NOMO-1 treated with DMSO at 0.1 percent for 48 hours (cell line): ENCODE measurements around the gene SLC22A23.

ENCODE experiments used
- DNase-seq: peaks from one replicate; lab custom pipeline; 2025; ENCODE audit not compliant: unreplicated experiment; lab: John Stamatoyannopoulos, UW

The SLC22A23 gene

GRCh38 chr6:3372184-3372846 lies 84.5 kb downstream of the SLC22A23 start:
- DNase-seq, result no peak

DNA sequence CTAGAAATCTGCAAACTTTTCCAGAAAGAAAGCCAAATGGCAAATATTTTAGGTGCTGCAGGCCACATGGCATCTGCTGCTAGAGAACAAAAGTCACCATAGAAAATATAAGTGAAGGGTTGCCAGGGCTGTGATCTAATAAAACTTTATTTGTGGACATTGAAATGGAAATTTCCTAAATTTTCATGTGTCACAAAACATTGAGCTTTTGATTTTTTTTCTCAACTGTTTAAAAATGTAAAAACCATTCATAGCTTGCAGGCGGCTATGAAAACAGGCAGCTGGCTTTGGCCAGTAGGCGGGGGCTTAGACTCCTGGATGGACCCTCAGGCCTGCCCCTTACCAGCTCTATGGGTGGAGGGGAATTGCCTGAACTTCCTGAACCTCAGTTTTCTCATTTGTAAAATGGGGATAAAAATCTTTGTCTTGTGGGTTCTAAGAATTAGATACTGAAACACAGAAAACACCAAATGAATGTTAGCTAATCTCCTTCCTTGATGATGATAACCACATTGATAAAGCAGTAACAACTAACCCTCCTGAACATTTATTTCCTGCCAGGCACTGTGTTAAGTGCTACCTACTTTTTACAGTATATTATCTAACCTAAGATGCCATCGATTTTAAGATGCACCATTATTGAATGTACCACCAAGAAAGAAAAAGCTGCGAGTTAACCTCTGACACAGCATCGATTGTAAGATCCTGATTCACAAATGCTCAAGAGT lies 85.5 kb downstream of the SLC22A23 start:
- no peak for DNase-seq

DNA sequence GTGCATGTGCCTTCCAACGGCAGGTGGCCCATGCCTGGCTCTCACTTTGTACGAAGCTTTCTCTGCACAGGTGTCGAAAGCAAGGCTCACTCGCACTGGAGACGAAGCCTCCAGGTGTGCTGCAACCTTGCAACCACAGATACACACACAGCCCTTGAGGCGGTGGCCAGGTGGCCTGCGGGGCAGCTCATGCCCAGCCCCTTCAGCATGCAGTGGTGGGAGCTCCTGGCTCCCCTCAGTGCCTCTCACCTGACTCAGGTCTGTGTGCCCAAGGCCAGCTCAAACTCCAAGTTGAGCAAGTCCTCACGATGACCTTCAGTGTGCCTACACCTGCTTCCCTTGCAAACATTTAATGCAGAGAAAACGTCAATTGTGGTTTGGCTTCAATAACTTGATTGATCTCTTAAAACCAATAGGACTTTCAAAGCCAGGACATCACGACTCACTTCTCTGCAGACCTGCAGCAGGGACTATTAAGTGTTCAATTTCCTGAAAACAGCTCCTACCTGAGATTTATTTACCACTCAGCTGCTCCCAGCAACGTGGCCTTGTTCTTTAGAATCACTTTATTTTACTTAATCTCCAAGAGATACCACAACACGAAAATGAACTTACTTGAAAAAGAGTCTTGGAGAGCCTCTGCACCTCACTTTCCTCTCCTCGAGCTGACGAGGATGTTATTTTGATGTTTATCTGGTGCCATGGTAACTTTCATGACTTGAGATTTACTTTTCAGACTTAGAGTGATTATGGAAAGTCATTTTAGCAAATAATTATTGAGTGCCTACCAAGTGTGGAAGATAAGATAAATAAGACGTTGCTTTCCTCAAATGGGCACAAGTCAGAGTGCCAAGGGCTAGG lies 86.3 kb downstream of the SLC22A23 start:
- DNase-seq, result no peak

- DNase-seq, result no peak
These were observed 86.9 kb downstream of the SLC22A23 start for GRCh38 chr6:3369985-3370360.

DNA sequence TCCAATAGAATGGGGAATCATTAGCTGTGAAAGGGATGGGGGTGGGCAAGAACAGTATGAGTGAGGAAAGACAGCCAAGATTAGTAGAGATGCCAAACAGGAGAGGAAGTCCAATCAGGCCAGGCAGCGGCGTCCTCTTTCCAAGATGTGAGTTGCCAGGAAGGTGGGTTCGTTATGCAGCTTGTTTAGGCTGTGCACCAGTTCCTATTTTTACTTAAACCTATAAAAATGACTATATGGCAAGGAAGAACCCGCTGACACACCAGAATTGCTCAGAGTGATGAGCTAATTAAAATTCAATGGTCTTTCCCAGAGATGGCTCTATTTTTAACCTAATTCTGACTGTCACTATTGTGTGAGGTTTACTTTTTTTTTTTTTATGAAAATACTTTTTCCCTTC lies 88.2 kb downstream of the SLC22A23 start:
- no peak for DNase-seq

DNA sequence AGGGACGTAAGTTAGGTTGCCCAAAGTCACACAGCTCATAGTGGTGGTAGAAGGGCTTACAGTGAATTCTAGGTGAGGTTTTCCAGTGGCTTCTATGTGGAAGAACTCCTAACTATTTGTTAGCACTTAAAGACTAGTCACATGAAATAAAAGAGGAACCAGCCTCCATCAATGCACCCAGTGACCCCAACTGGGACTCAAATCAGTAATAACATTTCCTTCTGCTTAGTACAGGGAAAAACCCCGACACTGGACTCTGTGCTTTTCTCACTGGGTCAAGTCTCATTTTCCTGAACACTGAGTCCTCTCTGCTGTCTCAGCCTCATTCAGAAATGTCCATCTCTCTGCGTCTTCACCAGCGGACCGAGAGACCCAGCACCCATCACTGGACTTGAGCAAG lies 89.2 kb downstream of the SLC22A23 start:
- peak; percentile 8 for DNase-seq

- no peak for DNase-seq
These were observed 90.0 kb downstream of the SLC22A23 start for GRCh38 chr6:3366596-3367413.

DNA sequence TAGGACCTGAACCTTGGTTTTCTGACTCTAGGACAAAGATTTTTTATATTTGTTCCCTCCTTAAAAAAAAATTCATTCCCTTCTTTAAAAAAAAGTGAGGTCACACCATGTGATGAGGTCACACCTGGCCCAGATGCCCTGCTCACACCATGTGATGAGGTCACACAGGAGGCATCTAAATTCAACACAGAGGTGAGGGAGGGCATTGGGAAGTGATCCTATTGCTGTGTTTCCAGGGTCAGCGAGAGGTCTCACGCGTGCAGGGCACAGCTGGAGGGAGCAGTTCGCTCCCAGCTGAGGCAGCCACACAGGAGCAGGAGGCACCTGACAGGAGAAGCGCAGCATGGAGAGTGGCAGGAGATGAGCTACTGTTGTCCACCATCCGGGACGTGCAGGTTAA lies 92.5 kb downstream of the SLC22A23 start:
- DNase-seq, result no peak

GRCh38 chr6:3363296-3364025 lies 93.4 kb downstream of the SLC22A23 start:
- DNase-seq, result no peak

DNA sequence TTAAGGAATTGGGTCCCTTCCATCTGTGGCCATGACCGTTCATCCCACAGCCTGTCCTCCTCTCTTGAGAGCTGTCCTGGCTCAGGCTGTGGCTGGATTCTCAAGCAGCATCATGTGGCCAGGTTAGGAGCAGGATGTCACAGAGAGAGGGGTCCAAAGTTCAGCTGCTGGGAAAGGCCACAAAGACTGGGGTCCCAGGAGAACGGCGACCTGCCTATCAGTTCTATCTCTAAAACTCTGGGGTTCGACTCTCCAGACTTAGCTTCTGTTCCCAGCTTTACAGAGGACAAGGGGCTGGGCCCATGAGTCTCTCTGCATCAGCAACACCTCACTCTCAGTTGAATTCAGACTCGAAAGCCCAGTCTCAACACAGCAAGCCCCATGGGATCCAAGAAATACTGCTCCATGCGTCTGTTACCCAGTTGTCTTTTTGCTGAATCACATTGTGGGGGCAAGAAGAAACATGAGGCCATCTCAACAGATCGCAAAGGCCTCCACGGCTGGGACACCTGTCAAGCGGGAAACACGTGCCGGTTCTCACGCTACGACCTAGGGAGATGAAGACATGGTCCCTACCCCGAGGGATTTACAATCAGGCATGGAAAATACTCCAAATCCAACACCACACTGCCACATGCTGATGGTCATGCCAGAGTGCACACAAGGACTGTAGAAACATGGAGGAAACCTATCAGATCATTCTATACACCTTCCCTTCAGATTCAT lies 95.4 kb downstream of the SLC22A23 start:
- no peak for DNase-seq

- no peak for DNase-seq
These were observed 96.2 kb downstream of the SLC22A23 start for GRCh38 chr6:3360727-3361045.

GRCh38 chr6:3359973-3360726 lies 96.7 kb downstream of the SLC22A23 start:
- DNase-seq, result no peak

- no peak for DNase-seq
These were observed 97.6 kb downstream of the SLC22A23 start for GRCh38 chr6:3359101-3359752.

GRCh38 chr6:3358413-3359100 lies 98.3 kb downstream of the SLC22A23 start:
- no peak for DNase-seq

DNA sequence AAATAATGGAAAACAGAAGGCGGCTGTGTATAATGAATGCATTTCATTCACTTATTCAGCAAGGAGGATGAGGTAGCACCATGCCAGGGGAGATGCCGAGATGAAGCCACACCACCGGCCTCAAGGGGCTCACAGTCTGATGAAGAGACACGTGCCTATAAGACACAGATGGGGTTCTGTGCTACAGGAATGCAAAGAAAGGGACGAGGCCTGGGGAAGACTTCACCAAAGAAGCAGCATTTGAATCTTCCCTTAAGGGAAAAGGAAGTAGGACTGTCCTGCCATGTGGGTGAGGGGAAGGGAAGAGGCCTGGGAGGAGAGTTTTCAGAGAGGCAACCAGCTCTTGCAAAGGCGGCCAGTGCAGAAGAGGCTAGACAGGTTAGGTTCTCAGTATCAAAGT lies 99.2 kb downstream of the SLC22A23 start:
- DNase-seq, result no peak

DNA sequence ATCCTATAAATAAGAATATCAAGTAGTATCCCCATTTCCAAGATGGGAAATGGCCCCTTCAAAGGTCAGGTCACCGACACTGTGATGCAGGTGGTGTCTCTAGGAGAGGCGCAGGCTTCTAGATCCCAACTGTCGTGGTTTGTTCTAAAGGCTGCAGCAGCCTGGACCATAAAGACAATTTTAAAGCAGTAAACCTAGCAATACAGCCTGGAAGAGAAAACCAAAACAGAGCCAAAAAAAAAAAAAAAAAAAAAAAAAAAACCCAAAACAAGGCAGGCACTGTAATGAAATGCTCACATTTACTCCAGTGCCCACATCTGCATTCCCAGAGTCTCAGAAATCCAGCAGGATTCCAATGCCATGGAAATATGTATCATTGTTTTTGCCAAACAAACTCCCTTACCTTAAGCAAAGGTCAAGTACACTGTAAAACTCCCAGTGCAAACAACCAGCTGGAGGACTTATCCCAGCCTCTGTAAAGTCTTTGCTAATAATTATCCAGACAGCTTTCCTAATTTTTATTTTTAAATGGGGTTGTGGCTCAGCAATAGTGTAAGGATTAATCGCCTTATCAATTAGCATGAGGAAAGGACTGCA lies 99.9 kb downstream of the SLC22A23 start:
- no peak for DNase-seq

- peak; percentile 96 for DNase-seq
These were observed 100.6 kb downstream of the SLC22A23 start for GRCh38 chr6:3356056-3356823.
